GM11168 (cell line): ENCODE results near the gene BUB1B.
"Not testable (repeated sequence)": the region's sequence is repeated elsewhere in the genome, so short reads cannot be mapped to it uniquely, and the experiment has no call there.

Experiments
- in situ Hi-C: fragments of 300-500 bp; cut with MboI; formaldehyde crosslinking; loops from one replicate; pipeline ENCODE4 v1.12.0; 2022; ENCODE audit warnings: low sequenced_read_pairs; ENCODE audit not compliant: unreplicated experiment

The BUB1B gene

GRCh38 chr15:40160689-40161688, at the start of gene BUB1B:
Gene BUB1B (plus strand): TSS chr15:40161069. CDS start chr15:40161221, 152 bp downstream.
- in situ Hi-C loops = no loop called here

- in situ Hi-C loops = no loop called here
Observed at GRCh38 chr15:40111888-40112287, 49.0 kb upstream of the BUB1B start.

GRCh38 chr15:40112789-40113188, 48.1 kb upstream of the BUB1B start:
- in situ Hi-C loops = no loop called here

- in situ Hi-C loops = no loop called here
Observed at GRCh38 chr15:40114218-40114617, 46.7 kb upstream of the BUB1B start.

GRCh38 chr15:40115106-40115505, 45.8 kb upstream of the BUB1B start:
- in situ Hi-C loops = loop anchor here (5.0 kb wide), 1 partner anchor 92 kb away; no protein-coding TSS in a partner anchor

GRCh38 chr15:40115670-40116093, 45.2 kb upstream of the BUB1B start:
- in situ Hi-C loops = loop anchor here (5.0 kb wide), 1 partner anchor 92 kb away; no protein-coding TSS in a partner anchor

- in situ Hi-C loops = loop anchor here (5.0 kb wide), 1 partner anchor 89 kb away; no protein-coding TSS in a partner anchor
Observed at GRCh38 chr15:40118473-40118872, 42.4 kb upstream of the BUB1B start.

GRCh38 chr15:40121911-40122638, 38.8 kb upstream of the BUB1B start:
- in situ Hi-C loops = no loop called here

GRCh38 chr15:40122989-40123388, 37.9 kb upstream of the BUB1B start:
- in situ Hi-C loops = not testable (repeated sequence)

- in situ Hi-C loops = not testable (repeated sequence)
Observed at GRCh38 chr15:40123863-40124262, 37.0 kb upstream of the BUB1B start.

GRCh38 chr15:40124333-40124732, 36.5 kb upstream of the BUB1B start:
- in situ Hi-C loops = not testable (repeated sequence)

- in situ Hi-C loops = not testable (repeated sequence)
Observed at GRCh38 chr15:40124807-40125285, 36.0 kb upstream of the BUB1B start.

GRCh38 chr15:40125950-40126349, 34.9 kb upstream of the BUB1B start:
- in situ Hi-C loops = no loop called here

GRCh38 chr15:40128766-40129660, 31.9 kb upstream of the BUB1B start:
- in situ Hi-C loops = no loop called here

- in situ Hi-C loops = no loop called here
Observed at GRCh38 chr15:40130118-40130517, 30.8 kb upstream of the BUB1B start.

GRCh38 chr15:40130799-40131502, 29.9 kb upstream of the BUB1B start:
- in situ Hi-C loops = no loop called here

GRCh38 chr15:40133544-40133943, 27.3 kb upstream of the BUB1B start:
- in situ Hi-C loops = no loop called here

GRCh38 chr15:40134885-40135284, 26.0 kb upstream of the BUB1B start:
- in situ Hi-C loops = no loop called here

- in situ Hi-C loops = not testable (repeated sequence)
Observed at GRCh38 chr15:40135846-40136450, 24.9 kb upstream of the BUB1B start.
